Stomach (tissue), 4 donors: Measurements from ENCODE around the gene EDIL3.

ENCODE experiments used
- CTCF ChIP-seq, 7 experiments: fragments of 450-650 bp in 4 of 7; fragments of 200-600 bp in 3 of 7; sonication (generic) in 3 of 7; IDR thresholded peaks; one replicate each; pipeline ENCODE4 v1.5.1; 2016 to 2019; ENCODE audit warnings: antibody characterized with exemption in 7 of 7, control low read depth in 2 of 7, mild to moderate bottlenecking in 1 of 7
- EP300 ChIP-seq: sonication (generic); formaldehyde crosslinking; IDR thresholded peaks from one replicate; pipeline ENCODE4 v1.6.1; 2017; ENCODE audit warnings: antibody characterized with exemption

- TF ChIP-seq CTCF (IDR thresholded peaks at IDR 0.05) (no peak), EP300 (no peak)
Measured at GRCh38 chr5:84091127-84091799, 293.4 kb downstream of the EDIL3 start.
